HG03175 (cell line): Measurements from ENCODE around the gene CHSY1.

Experiments
- ATAC-seq: cut with Tn5 transposase; IDR thresholded peaks from one replicate; pipeline ENCODE4 v1.9.1; 2021; ENCODE audit warnings: mild to moderate bottlenecking, moderate library complexity; ENCODE audit not compliant: unreplicated experiment

The CHSY1 gene

GRCh38 chr15:101173233-101174119 is 78.4 kb downstream of the CHSY1 start:
- ATAC-seq, result no peak

GRCh38 chr15:101172501-101173071 is 79.3 kb downstream of the CHSY1 start:
- ATAC-seq, result no peak

GRCh38 chr15:101171954-101172353 is 79.9 kb downstream of the CHSY1 start:
- no peak for ATAC-seq

- no peak for ATAC-seq
Measured at GRCh38 chr15:101170568-101171350, 81.1 kb downstream of the CHSY1 start.

DNA sequence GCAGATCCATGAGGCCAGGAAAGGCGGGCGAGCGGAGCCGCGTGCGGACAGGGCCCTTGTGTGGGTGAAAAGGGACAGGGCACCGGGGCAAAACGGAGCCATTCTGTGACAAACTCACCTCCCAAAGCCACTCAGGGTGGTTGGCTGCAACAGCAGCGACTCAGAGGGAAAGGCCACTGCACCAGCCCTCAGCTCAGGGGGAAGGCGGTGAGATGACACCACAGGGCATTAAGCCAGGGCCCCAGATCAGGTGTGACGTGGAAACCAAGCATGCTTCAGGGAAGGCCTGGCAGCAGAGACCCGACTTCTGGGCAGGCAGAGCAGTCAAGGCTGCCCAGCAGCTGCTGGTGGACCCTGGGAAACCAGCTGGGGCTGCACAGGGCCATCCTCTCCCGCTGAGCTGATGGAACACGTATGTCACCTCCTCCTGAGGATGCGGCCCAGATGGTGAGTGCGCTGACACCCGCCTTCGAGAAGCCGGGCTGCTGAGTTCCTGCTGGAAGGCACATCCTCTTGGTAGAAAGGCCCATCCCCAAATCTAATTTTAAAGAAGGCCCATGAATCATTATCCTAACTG is 82.3 kb downstream of the CHSY1 start:
- no peak for ATAC-seq

GRCh38 chr15:101168898-101169494 is 82.9 kb downstream of the CHSY1 start:
- ATAC-seq, result no peak

- ATAC-seq, result no peak
Measured at GRCh38 chr15:101168463-101168824, 83.4 kb downstream of the CHSY1 start.

- peak; percentile 44 for ATAC-seq
Measured at GRCh38 chr15:101167753-101168462, 83.9 kb downstream of the CHSY1 start.

DNA sequence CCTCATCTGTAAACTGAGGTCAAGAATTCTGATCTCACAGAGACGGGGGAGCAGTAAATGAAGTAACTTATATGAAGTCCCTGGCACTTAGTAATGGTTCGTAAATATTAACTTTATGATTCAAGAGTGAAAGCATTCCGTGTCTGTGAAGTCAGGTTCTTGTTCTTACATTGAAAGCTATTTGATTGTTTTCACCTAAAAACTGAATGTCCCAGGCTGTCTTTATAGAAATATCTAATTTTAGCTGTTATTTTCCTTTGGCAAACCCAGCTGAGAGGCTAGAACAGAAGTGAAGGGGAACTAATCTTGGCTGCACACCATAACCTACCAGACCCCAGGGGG is 84.5 kb downstream of the CHSY1 start:
- no peak for ATAC-seq

DNA sequence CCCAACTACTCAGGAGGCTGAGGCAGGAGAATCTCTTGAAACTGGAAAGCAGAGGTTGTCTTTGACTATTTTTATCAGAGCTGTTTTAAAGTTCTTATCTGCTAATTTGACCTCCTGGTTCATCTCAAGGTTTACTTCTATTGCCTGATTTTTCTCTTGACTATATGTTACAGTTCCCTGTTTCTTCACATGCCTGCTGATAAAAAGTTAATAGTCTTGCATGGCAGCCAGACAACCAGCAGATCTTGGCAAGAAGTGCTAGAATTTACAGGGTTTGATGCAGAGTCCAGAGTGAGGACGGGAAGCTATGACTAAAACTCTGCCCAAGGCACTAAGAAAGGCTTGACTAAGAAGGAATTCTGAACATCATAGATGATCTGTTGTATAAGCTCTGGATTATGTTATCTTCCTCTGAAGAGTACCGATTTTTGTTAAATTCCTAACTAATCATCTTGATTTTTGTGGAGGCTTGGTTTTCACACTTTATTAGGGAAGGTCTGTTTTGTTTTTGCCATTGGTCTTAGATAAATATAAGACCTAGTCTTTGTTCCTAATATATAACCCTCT is 85.9 kb downstream of the CHSY1 start:
- no peak for ATAC-seq

GRCh38 chr15:101162701-101163483 is 89.0 kb downstream of the CHSY1 start:
- ATAC-seq, result no peak

DNA sequence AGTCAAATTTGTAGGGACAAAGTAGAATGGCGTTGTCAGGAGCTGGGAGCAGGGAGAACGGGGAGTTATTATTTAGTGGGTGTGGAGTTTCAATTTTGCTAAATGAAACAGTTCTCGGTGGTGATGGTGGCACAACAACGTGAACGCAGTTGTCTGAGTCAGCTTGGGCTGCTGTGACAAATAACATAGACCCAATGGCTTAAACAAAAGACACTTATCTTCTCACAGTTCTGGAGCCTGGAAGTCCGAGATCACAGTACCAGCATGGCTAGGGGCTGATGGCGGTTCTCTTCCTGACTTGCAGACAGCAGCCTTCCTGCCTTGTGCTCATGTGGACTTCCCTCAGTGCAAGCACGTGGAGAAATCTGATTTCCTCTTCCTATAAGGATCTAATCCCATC is 90.2 kb downstream of the CHSY1 start:
- ATAC-seq, result no peak

DNA sequence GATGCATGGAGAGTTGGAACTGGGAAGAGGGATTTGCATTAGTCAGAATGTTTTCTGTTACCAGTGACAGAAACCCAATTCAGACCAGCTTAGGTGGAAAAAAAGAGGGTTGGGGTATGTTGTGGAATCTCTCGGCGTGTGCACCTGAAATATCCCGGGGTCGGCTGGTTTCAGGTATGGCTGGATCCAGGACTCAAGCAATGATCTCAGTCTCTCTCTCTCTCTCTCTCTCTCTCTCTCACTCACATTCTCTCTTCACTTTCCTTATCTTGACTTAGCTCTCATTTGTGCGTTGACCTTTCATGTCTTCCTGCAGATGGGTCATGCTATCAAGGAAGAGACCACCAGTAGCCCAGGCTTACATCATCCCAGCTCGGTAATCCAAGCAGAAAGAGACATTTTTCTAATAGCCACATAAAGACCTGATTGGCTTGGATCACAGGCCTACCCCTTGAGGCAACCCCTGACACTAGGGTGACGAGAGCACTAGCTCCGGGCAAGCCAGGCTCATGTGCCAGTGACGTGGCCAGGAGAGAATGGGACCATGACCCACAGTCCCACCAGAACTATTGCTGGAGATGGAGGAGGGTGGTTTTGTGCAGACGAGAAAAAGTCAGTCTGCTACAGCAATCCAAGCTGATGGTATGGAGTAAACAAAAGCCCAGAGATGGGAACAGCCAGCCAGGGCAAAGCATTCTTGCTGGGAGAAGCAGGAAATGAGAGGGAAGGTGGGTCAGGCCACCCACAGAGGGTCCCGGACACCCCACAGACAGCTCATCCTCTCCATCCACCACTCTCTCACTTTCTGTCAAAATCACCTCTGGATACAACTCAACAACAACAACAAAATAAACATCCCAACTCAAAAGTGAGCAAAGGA is 91.7 kb downstream of the CHSY1 start:
- ATAC-seq, result no peak

- no peak for ATAC-seq
Measured at GRCh38 chr15:101159096-101159935, 92.5 kb downstream of the CHSY1 start.

DNA sequence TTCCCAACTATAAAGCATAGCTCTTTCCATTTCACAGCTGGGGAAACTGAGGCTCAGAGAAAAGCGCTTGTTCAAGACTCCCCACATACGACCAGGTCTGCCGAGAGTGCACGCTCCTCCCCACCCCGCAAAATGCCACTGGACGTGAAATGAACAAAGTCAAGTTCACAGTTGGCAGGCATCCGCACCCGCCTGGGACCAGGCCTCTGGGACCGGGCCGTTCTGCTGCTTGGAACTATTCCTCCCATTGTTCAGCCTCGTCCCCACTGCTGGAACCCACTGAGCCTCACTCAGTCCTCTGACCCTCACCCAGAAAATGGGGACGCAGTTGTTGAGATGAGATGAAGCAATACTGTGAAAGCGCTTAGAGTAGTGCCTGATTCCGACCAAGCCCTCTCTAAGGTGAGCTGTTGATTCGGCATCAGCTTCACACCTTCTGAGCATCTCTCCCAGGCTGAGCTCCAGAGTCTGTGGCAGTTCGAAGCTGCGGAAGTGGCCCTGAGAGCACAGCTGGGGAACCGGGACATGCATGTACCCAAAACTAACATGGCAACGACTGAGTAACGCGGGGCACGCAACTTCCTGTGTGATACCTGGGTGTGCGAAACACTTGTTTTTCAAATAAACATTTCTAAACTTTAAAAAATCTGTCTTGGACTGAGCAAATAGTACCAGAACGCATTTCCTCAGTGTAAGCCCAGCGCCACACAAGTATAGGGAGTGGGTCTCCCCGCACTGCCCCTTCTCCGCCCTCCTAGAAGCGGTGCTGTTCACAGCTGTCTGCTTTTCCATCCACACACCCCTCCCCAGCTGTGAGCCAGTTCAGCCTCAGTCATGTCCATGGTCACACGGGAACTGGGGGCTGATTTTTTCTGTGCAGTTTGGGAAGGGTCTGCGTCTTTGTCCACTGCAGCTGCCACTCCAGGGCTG is 93.4 kb downstream of the CHSY1 start:
- no peak for ATAC-seq

- no peak for ATAC-seq
Measured at GRCh38 chr15:101157721-101158120, 94.1 kb downstream of the CHSY1 start.
